Measurements from ENCODE around the gene CCM2L.
"Not testable (repeated sequence)": the region's sequence is repeated elsewhere in the genome, so short reads cannot be mapped to it uniquely, and the experiment has no call there.

The CCM2L gene

DNA sequence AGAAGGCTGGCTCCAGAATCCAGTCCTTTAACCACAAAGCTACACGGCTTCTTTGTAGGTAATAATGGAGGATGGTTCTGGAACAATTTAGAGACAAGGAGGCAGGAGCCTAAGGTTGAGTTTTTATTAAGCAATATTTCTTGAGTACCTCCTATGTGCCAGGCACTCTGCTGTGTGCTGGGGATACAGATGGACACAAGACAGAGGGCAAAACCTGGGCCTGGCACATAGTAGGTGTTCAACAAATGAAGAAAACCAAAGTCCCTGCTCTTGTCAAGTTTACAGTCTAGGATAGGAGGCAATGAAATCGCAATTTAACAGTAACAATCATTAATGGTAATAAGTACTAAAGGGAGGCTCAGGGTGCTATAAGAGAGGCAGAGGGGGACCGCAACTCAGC lies 17.4 kb downstream of the CCM2L start:
- no peak overlapping the region for H3K4me3 ChIP-seq (ENCODE audit: low read depth, low read length)

GRCh38 chr20:32028647-32029372 lies 18.6 kb downstream of the CCM2L start:
- H3K4me3 ChIP-seq (ENCODE audit: low read depth, low read length), result no peak overlapping the region

DNA sequence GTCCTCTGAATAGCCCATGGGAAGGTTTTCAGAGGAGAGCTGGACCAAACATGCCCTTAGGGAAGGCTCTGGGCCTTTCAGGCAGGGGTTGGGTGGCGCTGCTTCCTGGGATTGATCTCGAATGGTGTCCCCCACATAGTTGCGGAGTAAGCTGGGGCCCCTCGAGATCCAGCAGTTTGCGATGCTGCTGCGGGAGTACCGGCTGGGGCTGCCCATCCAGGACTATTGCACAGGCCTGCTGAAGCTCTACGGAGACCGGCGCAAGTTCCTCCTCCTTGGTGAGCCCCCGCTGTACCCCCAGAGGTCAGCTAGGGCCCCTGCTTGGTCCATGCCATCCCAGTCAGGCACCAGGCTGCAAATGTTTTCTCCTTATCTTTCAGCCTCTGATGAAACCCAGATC lies 19.3 kb downstream of the CCM2L start:
- H3K4me3 ChIP-seq (ENCODE audit: low read depth, low read length), result no peak overlapping the region

- no peak overlapping the region for H3K4me3 ChIP-seq (ENCODE audit: low read depth, low read length)
These were observed 21.0 kb downstream of the CCM2L start for GRCh38 chr20:32031007-32031958.

DNA sequence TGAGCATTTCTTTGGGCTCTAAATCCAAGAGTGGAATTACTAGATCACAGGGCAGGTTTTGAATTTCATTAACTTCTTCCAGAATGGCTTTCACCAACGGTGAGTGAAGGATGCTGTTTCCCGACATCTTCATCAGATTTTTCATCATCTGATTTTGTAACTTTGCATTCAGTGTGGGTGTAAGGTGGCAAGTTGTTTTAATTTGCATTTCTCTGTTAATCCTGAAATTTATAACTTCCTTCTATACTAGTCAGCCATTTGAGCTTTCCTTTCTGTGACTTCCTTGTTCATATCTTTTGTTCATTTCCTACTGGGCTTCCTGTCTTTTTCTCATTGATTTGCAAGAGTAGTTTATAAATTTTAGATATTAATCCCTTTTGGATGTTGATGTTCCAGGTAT lies 23.1 kb downstream of the CCM2L start:
- H3K4me3 ChIP-seq (ENCODE audit: low read depth, low read length), result no peak overlapping the region

DNA sequence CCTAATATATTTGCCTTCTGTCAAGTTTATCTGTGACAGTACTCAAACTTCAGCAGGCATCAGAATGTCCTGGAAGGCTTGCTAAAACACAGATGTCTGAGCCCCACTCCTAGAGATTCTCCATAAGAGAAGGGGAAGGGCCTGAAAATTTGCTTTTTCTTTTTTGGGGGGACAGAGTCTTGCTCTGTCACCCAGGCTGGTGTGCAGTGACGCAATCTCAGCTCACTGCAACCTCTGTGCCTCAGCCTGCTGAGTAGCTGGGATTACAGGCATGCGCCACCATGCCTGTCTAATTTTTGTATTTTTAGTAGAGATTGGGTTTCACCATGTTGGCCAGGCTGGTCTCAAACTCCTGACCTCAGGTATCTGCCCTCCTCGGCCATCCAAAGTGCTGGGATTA lies 23.5 kb downstream of the CCM2L start:
- not testable (repeated sequence) for H3K4me3 ChIP-seq (ENCODE audit: low read depth, low read length)

GRCh38 chr20:32034581-32035425 lies 24.6 kb downstream of the CCM2L start:
- H3K4me3 ChIP-seq (ENCODE audit: low read depth, low read length), result no peak overlapping the region

- no peak overlapping the region for H3K4me3 ChIP-seq (ENCODE audit: low read depth, low read length)
These were observed 25.2 kb downstream of the CCM2L start for GRCh38 chr20:32035426-32035779.

GRCh38 chr20:32036252-32036651 lies 26.0 kb downstream of the CCM2L start:
- no peak overlapping the region for H3K4me3 ChIP-seq (ENCODE audit: low read depth, low read length)

- H3K4me3 ChIP-seq (ENCODE audit: low read depth, low read length), result no peak overlapping the region
These were observed 26.7 kb downstream of the CCM2L start for GRCh38 chr20:32036716-32037485.

DNA sequence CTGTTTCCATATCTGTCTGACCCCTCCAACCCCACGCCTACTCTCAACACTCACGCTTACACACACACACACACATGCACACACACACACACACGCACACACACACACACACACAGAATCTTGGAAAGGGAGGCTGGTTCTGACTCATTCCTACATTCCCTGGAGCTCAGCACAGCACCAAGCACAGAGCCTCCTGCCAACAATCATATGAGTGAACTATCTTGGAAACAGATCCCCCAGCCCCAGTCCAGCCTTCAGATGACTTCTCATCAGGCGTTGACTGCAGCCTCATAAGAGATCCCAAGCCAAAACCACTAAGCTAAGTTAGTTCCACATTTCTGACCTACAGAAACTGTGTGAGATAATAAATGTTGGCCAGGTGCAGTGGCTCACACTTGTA lies 27.7 kb downstream of the CCM2L start:
- H3K4me3 ChIP-seq (ENCODE audit: low read depth, low read length), result no peak overlapping the region

GRCh38 chr20:32040142-32040953 lies 30.1 kb downstream of the CCM2L start:
- no peak overlapping the region for H3K4me3 ChIP-seq (ENCODE audit: low read depth, low read length)

GRCh38 chr20:32045999-32046398 lies 35.8 kb downstream of the CCM2L start:
- H3K4me3 ChIP-seq (ENCODE audit: low read depth, low read length), result no peak overlapping the region

GRCh38 chr20:32050324-32050841 lies 40.1 kb downstream of the CCM2L start:
- H3K4me3 ChIP-seq (ENCODE audit: low read depth, low read length), result no peak overlapping the region

DNA sequence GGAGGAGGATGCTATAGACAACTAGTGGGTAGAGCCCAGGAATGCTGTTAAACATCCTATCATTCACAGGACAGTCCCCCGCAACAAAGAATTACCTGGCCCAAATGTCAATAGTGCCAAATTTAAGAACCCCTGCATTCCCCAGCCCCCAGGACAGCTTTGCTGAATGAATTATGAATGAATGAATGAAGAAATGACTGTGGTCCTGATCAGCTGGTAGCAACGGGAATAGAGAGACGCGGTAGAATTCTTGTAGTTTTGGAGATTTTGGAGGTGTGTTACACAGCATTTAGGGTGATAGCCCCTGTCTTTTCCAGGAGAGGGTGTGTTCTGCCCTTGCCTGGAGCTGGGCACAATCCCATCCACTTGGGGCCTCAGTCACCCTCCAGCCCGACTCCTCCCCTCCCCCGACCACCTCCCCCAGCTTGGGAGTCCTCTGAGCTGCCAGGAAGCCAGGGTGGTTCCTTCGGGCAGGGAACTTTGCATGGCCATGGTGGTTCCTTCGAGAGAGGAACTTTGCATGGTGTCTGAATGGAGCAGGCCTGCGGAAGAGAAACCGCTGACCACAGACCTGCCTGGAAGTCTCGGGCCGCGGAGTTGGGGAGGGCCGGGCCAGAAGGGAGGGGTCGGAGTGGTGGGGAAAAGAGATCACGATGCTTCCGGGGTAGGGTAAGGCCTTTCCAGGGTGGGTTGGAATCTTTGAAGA lies 40.8 kb downstream of the CCM2L start:
- no peak overlapping the region for H3K4me3 ChIP-seq (ENCODE audit: low read depth, low read length)

GRCh38 chr20:32051720-32052089 lies 41.5 kb downstream of the CCM2L start:
- peak overlapping the region; percentile 50 for H3K4me3 ChIP-seq (ENCODE audit: low read depth, low read length)

DNA sequence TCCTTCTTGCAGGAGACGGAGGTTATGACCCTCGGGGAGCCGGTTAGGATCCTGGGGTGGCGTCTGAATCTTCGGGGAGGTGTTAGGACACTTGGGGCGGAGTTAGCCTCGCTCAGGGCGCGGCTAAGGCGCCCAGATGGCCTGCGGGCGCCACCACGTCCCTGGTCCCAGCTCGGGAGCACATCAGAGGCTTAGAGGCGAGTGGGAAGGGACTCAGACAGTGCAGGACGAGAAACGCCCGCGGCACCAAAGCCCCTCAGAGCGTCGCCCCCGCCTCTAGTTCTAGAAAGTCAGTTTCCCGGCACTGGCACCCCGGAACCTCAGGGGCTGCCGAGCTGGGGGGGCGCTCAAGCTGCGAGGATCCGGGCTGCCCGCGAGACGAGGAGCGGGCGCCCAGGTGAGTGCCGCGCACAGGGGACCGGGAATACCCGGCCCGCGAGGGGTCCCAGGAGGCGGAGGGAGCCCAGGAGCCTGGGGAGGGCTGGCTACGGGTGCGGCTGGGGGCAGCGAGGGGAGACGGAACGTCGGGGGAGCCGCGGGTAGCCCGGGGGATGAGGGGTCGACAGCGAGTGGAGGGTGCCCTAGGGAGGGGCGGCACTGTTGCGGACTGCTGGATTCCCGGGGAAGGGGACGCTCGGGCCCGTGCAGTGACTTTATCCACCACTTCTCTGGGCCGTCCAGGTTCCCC lies 42.0 kb downstream of the CCM2L start, which contains the start of gene HCK:
TSS of gene HCK (plus strand) at position 153 of the 688 bp plus-strand sequence.
- peak within 1 kb of the TSS; percentile 50 for H3K4me3 ChIP-seq (ENCODE audit: low read depth, low read length)

DNA sequence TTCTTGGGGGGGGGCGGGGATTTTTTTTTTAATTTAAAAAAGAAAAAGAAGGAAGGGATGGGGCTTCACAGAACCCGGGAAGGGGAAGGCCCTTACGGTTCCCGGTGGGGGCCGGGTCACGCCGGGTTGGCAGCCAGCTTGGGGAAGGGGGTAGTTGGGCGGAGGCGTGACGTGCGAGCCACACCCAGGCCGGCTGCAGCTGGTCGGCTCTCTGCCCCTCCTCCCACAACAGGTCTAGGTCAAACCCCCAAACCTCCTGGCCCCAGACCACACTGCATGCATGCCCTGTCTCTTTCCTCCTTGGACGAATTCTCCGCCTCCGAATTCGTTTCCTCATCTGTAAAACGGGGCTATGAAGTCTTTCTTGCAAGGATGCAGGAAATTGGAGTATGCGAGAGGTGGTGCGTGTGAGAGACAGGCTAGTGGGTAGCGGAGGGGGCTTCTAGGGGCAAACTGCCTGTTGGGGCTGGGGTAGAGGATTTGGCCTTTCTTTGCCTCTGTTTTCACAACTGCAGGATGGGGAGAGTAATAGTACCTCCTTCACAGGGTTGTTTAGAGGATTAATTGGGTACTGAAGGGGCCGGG lies 42.6 kb downstream of the CCM2L start:
- peak overlapping the region; percentile 10 for H3K4me3 ChIP-seq (ENCODE audit: low read depth, low read length)

Measured in iPS-11a (cell line).